Smooth muscle cell (in vitro differentiated cells): ENCODE results near the gene RPA3. TPM values are rescaled to one million over a fixed set of nuclear protein-coding genes. Genes with fewer than 3 reads are reported as not detected.

Experiments
- DNase-seq: peaks from one replicate; lab custom pipeline; 2025; ENCODE audit not compliant: unreplicated experiment; lab: John Stamatoyannopoulos, UW
- H2AFZ ChIP-seq: fragments of 200-600 bp; sonication (generic); 2 replicates; pipeline ENCODE4 v1.6.0; 2016; ENCODE audit warnings: antibody characterized with exemption, low read depth, mild to moderate bottlenecking
- H3F3A ChIP-seq: fragments of 200-600 bp; sonication (generic); 2 replicates; pipeline ENCODE4 v1.6.0; 2017; ENCODE audit warnings: antibody characterized with exemption, low read depth
- H3K27ac ChIP-seq: fragments of 200-600 bp; sonication (generic); 2 replicates; pipeline ENCODE4 v1.5.1; 2016; ENCODE audit warnings: low read depth, mild to moderate bottlenecking
- H3K27me3 ChIP-seq: fragments of 200-600 bp; sonication (generic); 2 replicates; pipeline ENCODE4 v1.6.1; 2016; ENCODE audit warnings: low read depth, mild to moderate bottlenecking
- H3K36me3 ChIP-seq: fragments of 200-600 bp; sonication (generic); 2 replicates; pipeline ENCODE4 v1.5.1; 2016; ENCODE audit warnings: low read depth
- H3K4me1 ChIP-seq: fragments of 200-600 bp; sonication (generic); 2 replicates; pipeline ENCODE4 v1.5.1; 2016; ENCODE audit warnings: low read depth
- H3K4me2 ChIP-seq: fragments of 200-600 bp; sonication (generic); 2 replicates; pipeline ENCODE4 v1.6.0; 2016; ENCODE audit warnings: mild to moderate bottlenecking
- H3K4me3 ChIP-seq: fragments of 200-600 bp; sonication (generic); 2 replicates; pipeline ENCODE4 v1.5.1; 2016; ENCODE audit warnings: mild to moderate bottlenecking
- H3K79me2 ChIP-seq: fragments of 200-600 bp; sonication (generic); 2 replicates; pipeline ENCODE4 v1.6.0; 2016; ENCODE audit warnings: low read depth, mild to moderate bottlenecking
- H3K9ac ChIP-seq: fragments of 200-600 bp; sonication (generic); 2 replicates; pipeline ENCODE4 v1.6.0; 2016; ENCODE audit warnings: low read depth
- H3K9me3 ChIP-seq: fragments of 200-600 bp; sonication (generic); replicated peaks from 2 replicates; pipeline ENCODE4 v1.5.1; 2016; ENCODE audit warnings: low read depth
- H4K20me1 ChIP-seq: fragments of 200-600 bp; sonication (generic); 2 replicates; pipeline ENCODE4 v1.6.0; 2016; ENCODE audit warnings: low read depth
- WGBS: methylation state at CpG from one replicate; pipeline ENCODE4 v1.1.7; 2016; ENCODE audit warnings: low lambda C conversion rate; 5-methylcytosine and 5-hydroxymethylcytosine counted together
- polyA plus RNA-seq: library from polyadenylated mRNA; unstranded; fragments of >200 nt; fragmentation: Nextera tagmentation; extraction: Ambion mirVana; gene quantifications from 2 replicates; pipeline ENCODE4 v1.2.1, GENCODE V29; 2016
- total RNA-seq: library from RNA; depleted of rRNA; stranded (reverse); fragments of >200 nt; gene quantifications from 2 replicates; pipeline ENCODE4 v1.2.3, GENCODE V29; 2014
- TF ChIP-seq, protein P1 (sequence below): fragments of 200-600 bp; sonication (generic); IDR thresholded peaks from 2 replicates; pipeline ENCODE4 v1.5.1; 2017; ENCODE audit warnings: borderline replicate concordance, mild to moderate bottlenecking, antibody characterized with exemption; ENCODE audit not compliant: insufficient read depth, poor library complexity, severe bottlenecking

The RPA3 gene
- total RNA-seq (27.6 and 37.2 TPM in 2 replicates), polyA plus RNA-seq (63.7 and 75.4 TPM in 2 replicates)

DNA sequence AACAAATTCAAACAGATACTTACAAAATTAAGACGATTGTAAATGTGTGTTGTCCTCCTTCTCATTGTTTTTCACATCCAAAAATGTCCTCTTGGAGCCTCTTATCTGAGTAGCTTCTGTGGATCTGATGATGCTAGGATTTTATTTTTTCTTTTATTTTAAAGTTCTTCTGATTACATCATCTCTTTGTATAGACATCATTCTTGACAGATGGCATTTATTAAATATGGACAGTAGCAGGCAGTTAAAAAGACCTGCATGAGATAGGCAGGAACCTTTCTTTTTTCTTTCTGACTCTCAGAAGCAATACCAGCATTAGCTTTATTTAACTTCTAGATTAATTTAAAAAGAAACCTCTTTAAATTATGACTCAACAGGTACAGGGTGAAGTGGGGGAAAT is at the start of gene RPA3:
Gene RPA3 (minus strand): TSS at position 116 of the 400 bp plus-strand sequence. CDS start 78,189 bp downstream, outside the sequence.
- H3K79me2 ChIP-seq, result peaks cover 4% of the 10 kb centered on the region
- H3K9me3 ChIP-seq, result no peaks in the 10 kb centered on the region
- H3K4me1 ChIP-seq, result no peaks in the 10 kb centered on the region
- peak within 1 kb of the TSS; percentile 3 for H3K9ac ChIP-seq
- 94% methylated on average over 1 of the region's 1 CpG for WGBS
- no peak within 1 kb of the TSS for H2AFZ ChIP-seq
- H3K36me3 ChIP-seq, result no peaks in the 10 kb centered on the region
- H3K27me3 ChIP-seq, result no peaks in the 10 kb centered on the region
- peak within 1 kb of the TSS; percentile 32 for H3K4me2 ChIP-seq
- H3K4me3 ChIP-seq, result no peak within 1 kb of the TSS
- DNase-seq, result no peak
- H3K27ac ChIP-seq, result peak within 1 kb of the TSS; percentile 38
- TF ChIP-seq, protein P1, sequence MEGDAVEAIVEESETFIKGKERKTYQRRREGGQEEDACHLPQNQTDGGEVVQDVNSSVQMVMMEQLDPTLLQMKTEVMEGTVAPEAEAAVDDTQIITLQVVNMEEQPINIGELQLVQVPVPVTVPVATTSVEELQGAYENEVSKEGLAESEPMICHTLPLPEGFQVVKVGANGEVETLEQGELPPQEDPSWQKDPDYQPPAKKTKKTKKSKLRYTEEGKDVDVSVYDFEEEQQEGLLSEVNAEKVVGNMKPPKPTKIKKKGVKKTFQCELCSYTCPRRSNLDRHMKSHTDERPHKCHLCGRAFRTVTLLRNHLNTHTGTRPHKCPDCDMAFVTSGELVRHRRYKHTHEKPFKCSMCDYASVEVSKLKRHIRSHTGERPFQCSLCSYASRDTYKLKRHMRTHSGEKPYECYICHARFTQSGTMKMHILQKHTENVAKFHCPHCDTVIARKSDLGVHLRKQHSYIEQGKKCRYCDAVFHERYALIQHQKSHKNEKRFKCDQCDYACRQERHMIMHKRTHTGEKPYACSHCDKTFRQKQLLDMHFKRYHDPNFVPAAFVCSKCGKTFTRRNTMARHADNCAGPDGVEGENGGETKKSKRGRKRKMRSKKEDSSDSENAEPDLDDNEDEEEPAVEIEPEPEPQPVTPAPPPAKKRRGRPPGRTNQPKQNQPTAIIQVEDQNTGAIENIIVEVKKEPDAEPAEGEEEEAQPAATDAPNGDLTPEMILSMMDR, result no peak
- H4K20me1 ChIP-seq, result no peaks in the 10 kb centered on the region
- no peaks in the 10 kb centered on the region for H3F3A ChIP-seq

- no peak overlapping the region for H3K4me2 ChIP-seq
- no peaks in the 10 kb centered on the region for H3K36me3 ChIP-seq
- no peaks in the 10 kb centered on the region for H4K20me1 ChIP-seq
- no peaks in the 10 kb centered on the region for H3K9me3 ChIP-seq
- no peak overlapping the region for H3K4me3 ChIP-seq
- H3K27me3 ChIP-seq, result no peaks in the 10 kb centered on the region
- H3K27ac ChIP-seq, result no peak overlapping the region
- no peak overlapping the region for H3K9ac ChIP-seq
- DNase-seq, result no peak
- H2AFZ ChIP-seq, result no peak overlapping the region
- peaks cover 14% of the 10 kb centered on the region for H3K4me1 ChIP-seq
- H3F3A ChIP-seq, result peaks cover 6% of the 10 kb centered on the region
- TF ChIP-seq, protein P1, result no peak
- H3K79me2 ChIP-seq, result peaks cover 3% of the 10 kb centered on the region
Observed at GRCh38 chr7:7766671-7767070, 48.3 kb upstream of the RPA3 start.

GRCh38 chr7:7765422-7765821 is 47.0 kb upstream of the RPA3 start:
- H3F3A ChIP-seq, result peaks cover 13% of the 10 kb centered on the region
- H3K27ac ChIP-seq, result no peak overlapping the region
- H3K27me3 ChIP-seq, result no peaks in the 10 kb centered on the region
- H3K79me2 ChIP-seq, result peaks cover 3% of the 10 kb centered on the region
- H3K4me3 ChIP-seq, result no peak overlapping the region
- H3K9ac ChIP-seq, result no peak overlapping the region
- H2AFZ ChIP-seq, result no peak overlapping the region
- no peaks in the 10 kb centered on the region for H3K9me3 ChIP-seq
- no peak overlapping the region for H3K4me2 ChIP-seq
- TF ChIP-seq, protein P1, result no peak
- no peak for DNase-seq
- no peaks in the 10 kb centered on the region for H3K36me3 ChIP-seq
- H3K4me1 ChIP-seq, result peaks cover 12% of the 10 kb centered on the region
- no peaks in the 10 kb centered on the region for H4K20me1 ChIP-seq
